Coronary artery (tissue), 2 donors: ENCODE results near the gene PARVG.

Experiments used
- DNase-seq: peaks from one replicate; pipeline ENCODE4 v3.0.0-alpha.2; 2017; ENCODE audit warnings: low spot score
- H3K27ac ChIP-seq, 2 donors: fragments of 200-600 bp; sonication (generic); one replicate each; pipeline ENCODE4 v1.5.1; 2016 to 2019
- H3K4me3 ChIP-seq: fragments of 200-600 bp; sonication (generic); 2 replicates; pipeline ENCODE4 v1.5.1; 2016; ENCODE audit warnings: mild to moderate bottlenecking, moderate library complexity
- TF ChIP-seq, protein P1 (sequence below): fragments of 200-600 bp; sonication (generic); IDR thresholded peaks from one replicate; pipeline ENCODE4 v1.5.1; 2019; ENCODE audit warnings: antibody characterized with exemption

The PARVG gene

DNA sequence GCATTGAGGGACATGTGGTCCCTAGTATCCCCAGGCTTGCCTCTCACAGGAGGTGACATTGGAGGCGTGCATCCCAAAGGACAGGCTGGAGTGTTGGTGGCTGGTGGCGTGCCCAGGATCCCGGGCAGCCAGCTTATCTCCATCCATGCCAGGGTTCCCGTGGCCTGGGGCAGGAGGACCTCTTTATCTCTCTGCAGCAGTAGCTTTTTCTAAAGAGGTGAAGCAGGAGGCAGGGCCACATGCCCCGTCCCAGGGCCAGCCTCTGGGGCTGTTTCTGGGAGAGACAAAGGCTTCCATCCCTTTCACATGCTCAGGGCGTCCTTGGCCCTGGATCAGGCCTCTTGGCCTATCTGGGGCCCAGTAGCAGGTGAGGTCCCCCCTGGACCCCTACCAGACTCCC lies 19.7 kb downstream of the PARVG start:
- no peak for DNase-seq
- Histone ChIP-seq H3K27ac (no peak overlapping the region), H3K4me3 (no peak overlapping the region)
- TF ChIP-seq, protein P1, sequence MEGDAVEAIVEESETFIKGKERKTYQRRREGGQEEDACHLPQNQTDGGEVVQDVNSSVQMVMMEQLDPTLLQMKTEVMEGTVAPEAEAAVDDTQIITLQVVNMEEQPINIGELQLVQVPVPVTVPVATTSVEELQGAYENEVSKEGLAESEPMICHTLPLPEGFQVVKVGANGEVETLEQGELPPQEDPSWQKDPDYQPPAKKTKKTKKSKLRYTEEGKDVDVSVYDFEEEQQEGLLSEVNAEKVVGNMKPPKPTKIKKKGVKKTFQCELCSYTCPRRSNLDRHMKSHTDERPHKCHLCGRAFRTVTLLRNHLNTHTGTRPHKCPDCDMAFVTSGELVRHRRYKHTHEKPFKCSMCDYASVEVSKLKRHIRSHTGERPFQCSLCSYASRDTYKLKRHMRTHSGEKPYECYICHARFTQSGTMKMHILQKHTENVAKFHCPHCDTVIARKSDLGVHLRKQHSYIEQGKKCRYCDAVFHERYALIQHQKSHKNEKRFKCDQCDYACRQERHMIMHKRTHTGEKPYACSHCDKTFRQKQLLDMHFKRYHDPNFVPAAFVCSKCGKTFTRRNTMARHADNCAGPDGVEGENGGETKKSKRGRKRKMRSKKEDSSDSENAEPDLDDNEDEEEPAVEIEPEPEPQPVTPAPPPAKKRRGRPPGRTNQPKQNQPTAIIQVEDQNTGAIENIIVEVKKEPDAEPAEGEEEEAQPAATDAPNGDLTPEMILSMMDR = no peak

DNA sequence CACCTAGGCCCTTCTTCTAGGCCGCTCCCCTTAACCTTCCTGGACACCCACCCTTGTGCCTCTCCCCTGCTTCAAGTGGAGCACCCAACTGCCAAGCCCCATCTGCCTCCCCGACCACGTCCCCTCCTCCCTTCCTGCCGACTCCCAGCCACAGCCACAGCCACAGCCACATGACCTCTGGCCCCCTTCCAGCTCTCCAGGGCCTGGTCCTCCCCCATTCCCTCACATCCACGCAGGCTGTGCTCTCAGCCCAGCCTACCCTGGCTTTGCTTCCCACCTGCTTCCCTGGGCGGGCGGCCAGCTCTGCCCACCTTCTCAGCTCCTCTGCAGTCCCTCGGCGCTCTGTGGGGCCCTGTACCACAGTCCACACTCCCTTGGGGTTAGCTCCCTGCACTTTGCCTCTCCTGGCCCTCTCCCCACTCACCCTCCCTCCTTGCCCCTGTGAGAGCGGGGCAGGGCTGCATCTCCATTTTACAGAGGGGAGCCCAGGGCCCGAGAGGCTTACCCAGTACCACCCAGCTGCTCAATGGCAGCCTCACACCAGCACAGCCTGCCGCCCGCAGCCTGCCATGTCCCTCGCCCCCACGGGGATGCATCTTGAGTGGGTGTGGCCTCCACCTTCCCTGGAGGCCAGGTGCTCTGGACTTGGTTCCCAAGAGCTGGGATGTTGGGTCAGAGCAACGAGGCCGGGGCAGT lies 20.3 kb downstream of the PARVG start:
- TF ChIP-seq, protein P1 = no peak
- Histone ChIP-seq H3K27ac (no peak overlapping the region), H3K4me3 (no peak overlapping the region)
- no peak for DNase-seq

DNA sequence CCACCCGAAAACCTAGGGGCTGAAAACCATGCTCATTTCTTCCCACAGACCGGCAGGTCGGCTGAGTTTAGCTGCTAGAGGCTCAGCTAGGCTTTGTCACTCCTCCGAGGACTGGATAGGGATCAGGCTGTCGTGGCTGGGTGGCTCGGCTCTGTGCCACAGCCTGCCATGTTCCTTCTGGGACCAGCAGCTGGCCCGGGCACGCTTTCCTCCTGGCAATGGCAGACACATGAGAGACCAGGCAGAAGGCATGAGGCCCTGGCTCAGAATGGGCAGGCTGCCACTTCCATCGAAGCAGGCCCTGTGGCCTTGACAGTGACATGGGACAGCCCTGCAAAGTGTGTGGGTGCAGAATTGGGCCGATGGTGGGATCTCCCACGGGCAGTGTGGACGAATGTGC lies 20.9 kb downstream of the PARVG start:
- no peak overlapping the region for H3K27ac ChIP-seq
- H3K4me3 ChIP-seq = no peak overlapping the region
- TF ChIP-seq, protein P1 = no peak
- no peak for DNase-seq

DNA sequence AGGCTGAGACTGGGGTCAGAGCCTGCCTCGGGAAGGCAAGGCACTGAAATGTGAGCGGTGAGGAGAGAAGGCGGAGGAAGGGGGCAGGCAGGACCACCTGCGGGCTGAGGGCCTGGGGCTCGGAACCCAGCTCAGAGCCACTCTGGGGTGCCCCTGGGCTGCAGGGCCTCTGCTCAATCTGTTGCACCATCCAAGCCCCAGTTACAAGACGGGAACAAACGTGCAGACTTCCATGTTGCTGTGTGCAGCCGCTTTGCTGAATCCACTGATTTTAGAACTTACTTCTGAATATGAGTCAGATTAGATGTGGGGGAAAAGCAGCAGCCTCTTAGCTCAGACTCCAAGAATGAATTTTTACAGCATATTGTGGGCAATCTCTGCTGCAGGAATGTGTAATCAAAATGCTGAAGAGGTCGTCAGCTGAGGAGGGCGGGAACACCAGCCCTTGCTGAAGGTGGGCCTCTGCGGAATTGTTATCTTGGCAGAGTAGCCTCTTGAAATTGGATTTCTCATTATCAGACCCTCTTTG lies 21.6 kb downstream of the PARVG start:
- TF ChIP-seq, protein P1 = no peak
- H3K27ac ChIP-seq = no peak overlapping the region

DNA sequence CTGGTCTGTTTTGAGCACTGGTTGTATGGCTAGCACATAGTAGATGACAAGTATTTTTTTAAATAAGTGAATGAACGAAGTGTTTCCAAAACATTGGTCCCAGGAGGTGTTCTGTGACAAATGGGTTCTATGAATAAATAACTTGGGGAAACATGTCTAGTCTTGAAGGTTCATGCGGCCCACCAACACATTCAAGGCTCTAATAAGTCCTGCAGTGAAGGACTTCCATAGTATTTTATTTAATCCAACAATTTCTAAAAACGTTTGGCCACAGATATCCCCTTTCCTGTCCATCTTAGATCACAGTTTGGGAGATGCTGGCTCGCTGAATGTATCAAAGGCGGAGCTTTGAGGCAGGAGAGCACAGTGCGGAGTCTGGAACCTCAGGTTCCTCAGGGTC lies 22.5 kb downstream of the PARVG start:
- no peak for DNase-seq
- TF ChIP-seq, protein P1 = no peak
- no peak overlapping the region for H3K4me3 ChIP-seq
- no peak overlapping the region for H3K27ac ChIP-seq

More for the DNA sequence above, 21.6 kb downstream of the PARVG start:
- H3K4me3 ChIP-seq = no peak overlapping the region
- no peak for DNase-seq

DNA sequence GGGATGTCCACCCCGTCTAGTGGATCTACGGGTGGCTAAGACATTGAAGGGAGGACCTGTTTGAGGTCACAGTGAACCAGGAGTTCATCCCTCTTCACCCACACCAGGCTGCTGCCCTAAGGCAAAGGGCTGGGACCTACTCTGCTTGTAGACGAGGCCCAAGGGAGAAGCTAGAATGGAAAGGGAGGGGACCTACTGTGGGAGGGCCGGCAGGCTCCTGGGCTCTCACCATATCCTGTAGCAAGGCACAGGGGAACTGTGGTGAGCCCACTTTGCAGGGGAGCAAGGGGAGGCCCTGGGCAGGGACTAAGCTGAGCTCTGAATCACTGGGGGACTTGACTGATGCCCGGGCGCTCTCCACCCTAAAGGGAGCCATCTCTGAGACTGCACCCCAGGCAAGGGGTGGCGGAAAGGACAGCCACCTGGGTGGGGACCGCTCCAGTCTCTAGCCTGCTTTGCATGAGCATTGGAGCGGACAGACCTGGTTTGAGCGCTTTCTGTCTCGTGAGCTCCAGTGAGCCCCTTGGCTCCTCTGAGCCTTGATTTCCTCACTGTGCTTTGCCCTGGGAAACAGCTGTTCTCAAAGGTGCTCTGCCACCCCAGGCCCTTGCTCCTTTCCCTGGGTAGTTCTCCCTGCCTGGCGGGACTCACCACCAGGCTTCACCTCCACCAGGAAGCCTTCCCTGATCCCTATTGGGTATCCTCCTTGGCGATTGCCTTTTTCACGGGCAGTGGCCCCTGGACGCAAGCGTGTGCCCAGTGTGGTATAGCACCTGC lies 24.2 kb downstream of the PARVG start:
- H3K4me3 ChIP-seq = no peak overlapping the region
- no peak for DNase-seq
- TF ChIP-seq, protein P1 = no peak
- H3K27ac ChIP-seq = no peak overlapping the region
